Erythroblast (primary cell): ENCODE data around the gene CRYBG3.

Experiments used
- GATA1 ChIP-seq: IDR thresholded peaks from 2 replicates; pipeline ENCODE4 v1.6.1; 2011; ENCODE audit warnings: low read depth, mild to moderate bottlenecking, control low read depth, low read length, moderate library complexity
- POLR2A ChIP-seq: IDR thresholded peaks from 2 replicates; pipeline ENCODE4 v1.6.1; 2011; ENCODE audit warnings: mild to moderate bottlenecking, low read length

- no peak for TF ChIP-seq POLR2A
- TF ChIP-seq GATA1, result no peak
Measured at GRCh38 chr3:97968376-97968775, 146.6 kb downstream of the CRYBG3 start.
